HEK293 (cell line): Measurements from ENCODE around the gene RTN4RL2.

ENCODE experiments used
- CTCF ChIA-PET: fragments of 350-600 bp; formaldehyde crosslinking; extraction: SDS; loops from one replicate; lab custom pipeline; 2021; ENCODE audit warnings: antibody characterized with exemption; lab: Yijun Ruan, JAX
- POLR2A ChIA-PET: fragments of 300-600 bp; formaldehyde crosslinking; extraction: SDS; loops from one replicate; lab custom pipeline; 2020; ENCODE audit warnings: antibody characterized with exemption, inconsistent platforms; lab: Yijun Ruan, JAX
- H3K27ac ChIP-seq: fragments of 200-500 bp; sonication (Bioruptor generic); 2 replicates; pipeline ENCODE4 v1.5.1; 2014; ENCODE audit warnings: low read depth, low read length, control low read depth, inconsistent platforms; ENCODE audit errors: extremely low read depth
- H3K36me3 ChIP-seq, 2 experiments: fragments of 200-500 bp in 1 of 2; sonication (Bioruptor generic) in 1 of 2; 1 replicate in 1 of 2; 2 replicates in 1 of 2; pipeline ENCODE4 v1.5.1; 2014 to 2017; ENCODE audit warnings: inconsistent platforms in 2 of 2, low read length in 2 of 2; ENCODE audit not compliant: control insufficient read depth in 2 of 2, insufficient read depth in 1 of 2
- H3K4me1 ChIP-seq: fragments of 200-500 bp; sonication (Bioruptor generic); 2 replicates; pipeline ENCODE4 v1.5.1; 2014; ENCODE audit warnings: mild to moderate bottlenecking, low read length, inconsistent platforms; ENCODE audit not compliant: control insufficient read depth, insufficient read depth
- H3K4me3 ChIP-seq: 2 replicates; pipeline ENCODE4 v1.5.1; 2011; ENCODE audit warnings: low read depth, mild to moderate bottlenecking, control low read depth, low read length, moderate library complexity
- H3K9me3 ChIP-seq: fragments of 200-500 bp; sonication (Bioruptor generic); 2 replicates; pipeline ENCODE4 v1.5.1; 2014; ENCODE audit warnings: low read depth, low read length, inconsistent platforms; ENCODE audit not compliant: control insufficient read depth, insufficient read depth
- BCL11A ChIP-seq: fragments of 450-650 bp; formaldehyde crosslinking; IDR thresholded peaks from 2 replicates; pipeline ENCODE4 v1.5.1; 2016; ENCODE audit warnings: low read depth, missing biosample characterization, missing genetic modification characterization
- CTCF ChIP-seq: fragments of 450-650 bp; formaldehyde crosslinking; IDR thresholded peaks from 2 replicates; pipeline ENCODE4 v1.5.1; 2016; ENCODE audit warnings: missing biosample characterization, missing genetic modification characterization
- GFI1B ChIP-seq: fragments of 450-650 bp; formaldehyde crosslinking; IDR thresholded peaks from 2 replicates; pipeline ENCODE4 v1.5.1; 2016; ENCODE audit warnings: missing biosample characterization, missing genetic modification characterization
- GLIS1 ChIP-seq: fragments of 450-650 bp; formaldehyde crosslinking; IDR thresholded peaks from 2 replicates; pipeline ENCODE4 v1.5.1; 2016; ENCODE audit warnings: missing biosample characterization, missing genetic modification characterization
- GLIS2 ChIP-seq: fragments of 450-650 bp; formaldehyde crosslinking; IDR thresholded peaks from 2 replicates; pipeline ENCODE4 v1.5.1; 2016; ENCODE audit warnings: missing biosample characterization, missing genetic modification characterization
- KLF17 ChIP-seq: fragments of 450-650 bp; formaldehyde crosslinking; IDR thresholded peaks from 2 replicates; pipeline ENCODE4 v1.5.1; 2016; ENCODE audit warnings: missing biosample characterization, missing genetic modification characterization
- OSR2 ChIP-seq: fragments of 450-650 bp; formaldehyde crosslinking; IDR thresholded peaks from 2 replicates; pipeline ENCODE4 v1.5.1; 2016; ENCODE audit warnings: missing biosample characterization, missing genetic modification characterization
- OVOL3 ChIP-seq: fragments of 450-650 bp; formaldehyde crosslinking; IDR thresholded peaks from 2 replicates; pipeline ENCODE4 v1.5.1; 2016; ENCODE audit warnings: missing biosample characterization, missing genetic modification characterization
- PATZ1 ChIP-seq: fragments of 450-650 bp; formaldehyde crosslinking; IDR thresholded peaks from 2 replicates; pipeline ENCODE4 v1.5.1; 2016; ENCODE audit warnings: missing biosample characterization, missing genetic modification characterization
- PRDM4 ChIP-seq: fragments of 450-650 bp; formaldehyde crosslinking; IDR thresholded peaks from 2 replicates; pipeline ENCODE4 v1.5.1; 2017; ENCODE audit warnings: missing biosample characterization, missing genetic modification characterization
- PRDM6 ChIP-seq: fragments of 450-650 bp; formaldehyde crosslinking; IDR thresholded peaks from 2 replicates; pipeline ENCODE4 v1.5.1; 2017; ENCODE audit warnings: missing biosample characterization, missing genetic modification characterization
- SP2 ChIP-seq: fragments of 450-650 bp; formaldehyde crosslinking; IDR thresholded peaks from 2 replicates; pipeline ENCODE4 v1.5.1; 2016; ENCODE audit warnings: missing biosample characterization, missing genetic modification characterization
- ZBTB10 ChIP-seq: fragments of 450-650 bp; formaldehyde crosslinking; IDR thresholded peaks from 2 replicates; pipeline ENCODE4 v1.5.1; 2016; ENCODE audit warnings: missing biosample characterization, missing genetic modification characterization
- ZBTB7A ChIP-seq: fragments of 450-650 bp; formaldehyde crosslinking; IDR thresholded peaks from 2 replicates; pipeline ENCODE4 v1.5.1; 2016; ENCODE audit warnings: low read depth, missing biosample characterization, missing genetic modification characterization
- ZIC2 ChIP-seq: fragments of 450-650 bp; formaldehyde crosslinking; IDR thresholded peaks from 2 replicates; pipeline ENCODE4 v1.5.1; 2016; ENCODE audit warnings: missing biosample characterization, missing genetic modification characterization
- ZNF24 ChIP-seq: fragments of 450-650 bp; formaldehyde crosslinking; IDR thresholded peaks from 2 replicates; pipeline ENCODE4 v1.5.1; 2016; ENCODE audit warnings: missing biosample characterization, missing genetic modification characterization
- ZNF26 ChIP-seq: fragments of 450-650 bp; formaldehyde crosslinking; IDR thresholded peaks from 2 replicates; pipeline ENCODE4 v1.5.1; 2016; ENCODE audit warnings: missing biosample characterization, missing genetic modification characterization
- ZNF266 ChIP-seq: fragments of 450-650 bp; formaldehyde crosslinking; IDR thresholded peaks from 2 replicates; pipeline ENCODE4 v1.5.1; 2016; ENCODE audit warnings: missing biosample characterization, missing genetic modification characterization, low read depth
- ZNF366 ChIP-seq: fragments of 450-650 bp; formaldehyde crosslinking; conservative IDR thresholded peaks from 2 replicates; pipeline ENCODE4 v1.5.1; 2016; ENCODE audit warnings: missing biosample characterization, missing genetic modification characterization
- ZNF37A ChIP-seq: fragments of 450-650 bp; IDR thresholded peaks from 2 replicates; pipeline ENCODE4 v1.5.1; 2018; ENCODE audit warnings: missing biosample characterization, missing genetic modification characterization
- ZNF561 ChIP-seq: fragments of 450-650 bp; IDR thresholded peaks from 2 replicates; pipeline ENCODE4 v1.5.1; 2018; ENCODE audit warnings: missing biosample characterization, missing genetic modification characterization, borderline replicate concordance
- ZNF704 ChIP-seq: fragments of 450-650 bp; formaldehyde crosslinking; IDR thresholded peaks from 2 replicates; pipeline ENCODE4 v1.5.1; 2016; ENCODE audit warnings: missing biosample characterization, missing genetic modification characterization

RTN4RL2 gene

GRCh38 chr11:57482782-57483561 lies 22.6 kb downstream of the RTN4RL2 start:
- H3K27ac ChIP-seq = no peak overlapping the region
- H3K36me3 ChIP-seq = peaks cover 0 to 18% of the 10 kb centered on the region in 2 experiments; a peak in 1 of 3 replicates
- H3K9me3 ChIP-seq = no peaks in the 10 kb centered on the region
- POLR2A ChIA-PET = no interaction called here
- no peaks in the 10 kb centered on the region; the same call in 1 of the 2 replicates for H3K4me1 ChIP-seq
- CTCF ChIA-PET = interaction anchor here (0.6 to 8.9 kb wide), 29 partner anchors 8 to 642 kb away, joined by 3 to 140 read pairs (median 4); partner anchors contain the start of gene RTN4RL2
- peak overlapping the region; percentile 29 for H3K4me3 ChIP-seq
- TF ChIP-seq ZNF266 (tag by site-specific recombination) (no peak), ZIC2 (peak; percentile 47), ZBTB7A (tag by site-specific recombination) (no peak), ZNF24 (tag by site-specific recombination) (no peak), ZNF704 (tag by site-specific recombination) (no peak), ZNF561 (0 out of 2 replicates have a peak, but pooled peaks have one; percentile 59), PRDM4 (no peak), ZNF37A (tag by site-specific recombination) (no peak), PATZ1 (peak; percentile 68), KLF17 (tag by site-specific recombination) (peak; percentile 66; the same call in 1 of the 2 replicates), ZNF366 (no peak), SP2 (tag by site-specific recombination) (0 out of 2 replicates have a peak, but pooled peaks have one; percentile 33), ZBTB10 (tag by site-specific recombination) (no peak), CTCF (tag by site-specific recombination) (peak; percentile 40), GLIS2 (tag by site-specific recombination) (peak; percentile 78), GFI1B (tag by site-specific recombination) (no peak), ZNF26 (tag by site-specific recombination) (no peak), OVOL3 (no peak), OSR2 (no peak), GLIS1 (tag by site-specific recombination) (peak; percentile 86), PRDM6 (no peak), BCL11A (tag by site-specific recombination) (no peak)
